Measurements from ENCODE around the gene TANC1. TPM values are rescaled to one million over a fixed set of nuclear protein-coding genes. Genes with fewer than 3 reads are reported as not detected.

Gene TANC1
- total and polyA plus RNA-seq, 2 of the 4 experiments (the other 2 are of a cell fraction) = 10.2 to 12.9 TPM

- H3K36me3 ChIP-seq (ENCODE audit: control insufficient read depth, insufficient read depth, low read length) = no peaks in the 10 kb centered on the region
- H3K4me2 ChIP-seq (ENCODE audit: low read depth, low read length) = no peak overlapping the region
- no peak overlapping the region for H3K56ac ChIP-seq (ENCODE audit: extremely low read depth, insufficient read depth, low read length)
- peaks cover 7% of the 10 kb centered on the region; the same call in 1 of the 2 replicates for H4K20me1 ChIP-seq (ENCODE audit: insufficient read depth, low read length)
- no peak overlapping the region; the same call in 1 of the 2 replicates for H3K23ac ChIP-seq (ENCODE audit: low read depth, low read length)
- CTCF ChIA-PET = interaction anchor here (0.6 kb wide), 1 partner anchor 52 kb away, joined by 3 read pairs; no protein-coding TSS in a partner anchor
- H3K4me1 ChIP-seq (ENCODE audit: control insufficient read depth, insufficient read depth, low read length) = peaks cover 17% of the 10 kb centered on the region
- H2BK5ac ChIP-seq (ENCODE audit: low read depth, low read length, poor library complexity, severe bottlenecking) = no peak overlapping the region
- H4K8ac ChIP-seq (ENCODE audit: low read depth in 2 of 2, low read length in 2 of 2) = no peak overlapping the region
- dilution Hi-C loops (cut with HindIII; ENCODE audit: low sequenced_read_pairs, unreplicated experiment) (no loop called here), intact Hi-C loops (cut with micrococcal nuclease) (loop anchor here (5.0 kb wide), 1 partner anchor 78 kb away; no protein-coding TSS in a partner anchor), in situ Hi-C loops (cut with MboI; ENCODE audit: low sequenced_read_pairs) (no loop called here)
- H3K27me3 ChIP-seq (ENCODE audit: control insufficient read depth, insufficient read depth, low read length) = no peaks in the 10 kb centered on the region
- no peak overlapping the region for H4K91ac ChIP-seq (ENCODE audit: insufficient read depth, low read depth, low read length)
- H3K9ac ChIP-seq (ENCODE audit: low read depth, low read length) = no peak overlapping the region
- TF ChIP-seq USF2 (IDR thresholded peaks at IDR 0.05; ENCODE audit: low read depth, low read length) (no peak), MAFK (IDR thresholded peaks at IDR 0.05; ENCODE audit: low read depth, low read length) (no peak), MXI1 (IDR thresholded peaks at IDR 0.05; ENCODE audit: borderline replicate concordance, low read depth, low read length) (no peak), MAZ (IDR thresholded peaks at IDR 0.05; ENCODE audit: borderline replicate concordance, low read depth, low read length) (no peak), CEBPB (IDR thresholded peaks at IDR 0.05; ENCODE audit: low read depth, low read length) (no peak), CTCF (conservative IDR thresholded peaks at IDR 0.05; ENCODE audit: low read depth, low read length) (no peak), ELK1 (IDR thresholded peaks at IDR 0.05; ENCODE audit: borderline replicate concordance, low read depth, low read length) (no peak), POLR2A (IDR thresholded peaks at IDR 0.05; ENCODE audit: low read depth, low read length) (no peak), CHD1 (IDR thresholded peaks at IDR 0.05; ENCODE audit: low read depth, low read length) (no peak)
- H3K9me3 ChIP-seq (ENCODE audit: control insufficient read depth, insufficient read depth, low read length) = no peaks in the 10 kb centered on the region
- H2AFZ ChIP-seq (replicated peaks; ENCODE audit: low read length, poor library complexity) = no peak overlapping the region
- no peak overlapping the region for H3K27ac ChIP-seq (ENCODE audit: insufficient read depth, low read length)
- DNase-seq = no peak
- H2BK20ac ChIP-seq (ENCODE audit: low read depth, low read length) = no peak overlapping the region
- no peak overlapping the region for H2AK9ac ChIP-seq (replicated peaks; ENCODE audit: low read depth, low read length, poor library complexity)
- WGBS, 2 experiments (ENCODE audit: extremely low coverage in 2 of 2, insufficient read length in 1 of 2) = 100% methylated on average over 1 of the region's 7 CpGs; no CpG with 5 or more reads in 1 of the 2 experiments
- no peak for ATAC-seq (ENCODE audit: low read depth)
- H2AK5ac ChIP-seq (ENCODE audit: low read depth, low read length) = no peak overlapping the region
- no peak overlapping the region for H3K4ac ChIP-seq (ENCODE audit: low read depth, low read length)
- no peak overlapping the region for H2BK120ac ChIP-seq (ENCODE audit: low read depth, low read length)
- H2BK15ac ChIP-seq (ENCODE audit: low read depth, low read length) = no peak overlapping the region
- H3K14ac ChIP-seq (replicated peaks; ENCODE audit: low read depth, low read length) = no peak overlapping the region
- H3K9me1 ChIP-seq (ENCODE audit: insufficient read depth, low read length) = peaks cover 5% of the 10 kb centered on the region; the same call in 1 of the 2 replicates
- no peak overlapping the region for H4K5ac ChIP-seq (ENCODE audit: low read depth, low read length)
- no peak overlapping the region for H3K4me3 ChIP-seq (ENCODE audit: insufficient read depth, low read depth, low read length)
- no peak overlapping the region for H3K18ac ChIP-seq (ENCODE audit: low read depth, low read length)
- POLR2A ChIA-PET (ENCODE audit: unreplicated experiment) = interaction anchor here (0.6 kb wide), 1 partner anchor 12 kb away, joined by 5 read pairs; no protein-coding TSS in a partner anchor
- peaks cover 28 to 52% of the 10 kb centered on the region in 2 experiments for H3K79me1 ChIP-seq (ENCODE audit: low read depth in 1 of 2, low read length in 2 of 2)
- BruUV-seq (replicated peaks) = no TSS peak
These were observed 66.3 kb downstream of the TANC1 start for GRCh38 chr2:159034713-159035112.

Data from IMR-90 (cell line).